OCI-LY1 (cell line): ENCODE measurements around the gene MOB3A.

Experiments
- CTCF ChIP-seq: fragments of 200-600 bp; sonication (generic), shearing (Covaris generic); IDR thresholded peaks from 2 replicates; pipeline ENCODE4 v1.5.1; 2017; ENCODE audit warnings: mild to moderate bottlenecking, antibody characterized with exemption, low read length, moderate library complexity, mixed read lengths
- EZH2 ChIP-seq: fragments of 200-600 bp; sonication (generic), shearing (Covaris generic); IDR thresholded peaks from 2 replicates; pipeline ENCODE4 v1.8.0; 2017; ENCODE audit warnings: borderline replicate concordance, mixed run types, mild to moderate bottlenecking, antibody characterized with exemption, low read length, moderate library complexity, mixed read lengths

- TF ChIP-seq CTCF = no peak
- TF ChIP-seq EZH2 = no peak
Measured at GRCh38 chr19:2089727-2090053, 6.4 kb downstream of the MOB3A start.
